WI38 (cell line): ENCODE measurements around the gene MT2A.

Source experiments
- H3K4me3 ChIP-seq: 2 replicates; pipeline ENCODE4 v1.5.1; 2011; ENCODE audit warnings: low read depth, mild to moderate bottlenecking, control low read depth, low read length
- CTCF ChIP-seq: IDR thresholded peaks from 2 replicates; pipeline ENCODE4 v1.5.1; 2012; ENCODE audit warnings: low read depth, mild to moderate bottlenecking, control low read depth, low read length

The MT2A gene

DNA sequence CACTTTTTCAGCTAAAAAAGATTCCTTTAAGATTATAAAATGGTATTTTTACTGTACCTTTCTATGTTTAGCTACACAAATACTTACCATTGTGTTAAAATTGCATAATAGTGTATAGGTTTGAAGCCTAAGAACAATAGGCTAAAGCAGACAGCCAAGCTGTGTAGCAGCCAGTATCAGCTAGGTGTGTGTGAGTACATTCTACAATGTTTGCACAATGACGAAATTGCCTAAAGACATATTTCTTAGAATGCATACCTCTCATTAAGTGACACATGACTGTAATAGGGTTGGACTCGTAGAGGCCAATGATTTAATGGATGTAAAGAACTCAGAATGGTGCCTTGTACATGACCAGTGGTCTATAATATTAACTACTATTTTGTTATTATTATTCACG, 41.4 kb downstream of the MT2A start:
- no peak for TF ChIP-seq CTCF
- no peak overlapping the region for H3K4me3 ChIP-seq

GRCh38 chr16:56651586-56651985, 43.2 kb downstream of the MT2A start, which contains the start of gene MT1B:
Gene MT1B, plus strand, starts transcription at chr16:56651886. Its CDS starts 68 bp downstream, at chr16:56651954.
- no peak for TF ChIP-seq CTCF
- H3K4me3 ChIP-seq: no peak within 1 kb of the TSS

GRCh38 chr16:56652600-56652999, 44.2 kb downstream of the MT2A start:
- TF ChIP-seq CTCF: no peak
- H3K4me3 ChIP-seq: no peak overlapping the region

GRCh38 chr16:56653218-56653617, 44.8 kb downstream of the MT2A start:
- H3K4me3 ChIP-seq: no peak overlapping the region
- no peak for TF ChIP-seq CTCF

GRCh38 chr16:56657555-56658326, 49.4 kb downstream of the MT2A start, which contains the start of gene MT1F:
Gene MT1F, plus strand, starts transcription at chr16:56657959. Its CDS starts 100 bp downstream, at chr16:56658059.
- H3K4me3 ChIP-seq: no peak within 1 kb of the TSS

DNA sequence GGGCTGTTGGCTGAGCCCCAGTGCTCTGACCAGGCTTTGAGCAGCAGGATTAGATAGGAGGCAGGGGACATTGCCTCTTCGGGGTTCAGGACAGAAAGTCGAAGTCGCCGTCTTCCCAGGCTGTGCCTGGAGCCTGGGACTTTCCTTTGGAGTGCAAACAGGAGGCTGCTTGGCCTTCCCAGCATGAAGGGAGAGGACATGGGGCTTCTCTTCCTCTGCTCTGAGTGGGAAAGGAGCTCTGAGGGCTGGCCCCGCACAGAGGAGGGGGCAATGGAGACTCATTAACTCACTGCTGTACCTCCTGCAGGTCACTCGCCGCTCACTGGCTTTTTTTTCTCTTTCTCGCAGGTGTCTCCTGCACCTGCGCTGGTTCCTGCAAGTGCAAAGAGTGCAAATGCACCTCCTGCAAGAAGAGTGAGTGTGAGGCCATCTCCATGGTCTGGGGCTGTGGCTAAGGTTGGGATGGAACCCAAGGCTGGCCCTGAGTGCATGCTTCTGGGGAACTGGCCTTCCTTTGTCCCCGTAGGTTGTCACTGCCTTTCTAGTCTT, 50.0 kb downstream of the MT2A start:
- TF ChIP-seq CTCF: no peak
- H3K4me3 ChIP-seq: no peak overlapping the region

More at GRCh38 chr16:56657555-56658326, 49.4 kb downstream of the MT2A start, which contains the start of gene MT1F:
- no peak for TF ChIP-seq CTCF
